ENCODE data around the gene TMEM72.

The TMEM72 gene

DNA sequence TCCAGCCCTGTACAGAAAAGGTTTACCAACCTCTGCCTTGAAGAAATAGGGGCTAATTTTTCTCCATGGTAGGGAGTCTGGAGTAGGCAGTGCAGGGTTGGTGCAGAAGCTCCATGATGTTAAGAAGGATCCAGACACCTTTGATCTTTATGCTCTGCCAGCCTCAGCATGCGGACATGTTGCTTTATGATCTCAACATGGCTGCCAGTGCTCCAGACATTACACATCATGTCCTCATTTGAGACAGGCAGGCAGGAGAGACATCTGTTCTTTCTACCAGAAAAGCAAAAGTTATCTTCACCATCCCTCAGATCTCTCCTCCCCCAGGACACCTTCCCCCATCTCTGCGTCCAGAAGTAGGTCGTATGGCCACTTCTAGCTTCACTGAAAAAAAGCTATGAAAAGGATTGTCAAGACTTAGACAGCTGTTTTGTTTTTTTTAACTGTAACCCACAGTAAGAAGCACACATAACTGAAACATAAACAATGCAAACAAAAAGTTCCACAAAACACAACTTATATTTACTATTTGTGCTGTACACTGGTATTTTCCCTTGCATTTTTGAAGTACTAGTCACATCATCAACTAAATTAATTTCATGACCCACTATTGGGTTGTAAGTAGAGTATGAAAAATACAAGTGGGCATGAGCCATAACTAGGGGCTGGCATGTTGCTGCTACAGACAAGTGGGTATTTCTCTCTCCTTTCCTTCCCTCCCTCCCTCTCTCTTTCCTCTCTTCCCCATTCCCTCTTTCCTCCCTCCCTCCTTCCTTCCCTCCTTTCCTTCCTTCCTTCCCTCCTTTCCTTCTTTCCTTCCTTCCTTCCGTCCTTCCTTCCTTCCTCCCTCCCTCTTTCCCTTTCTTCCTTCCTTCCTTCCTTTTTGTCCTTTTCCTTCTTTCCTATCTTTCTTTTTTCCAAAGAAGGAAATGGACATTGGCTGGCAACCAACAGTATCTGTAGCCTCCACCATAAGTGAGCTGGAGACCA, 45.9 kb downstream of the TMEM72 start:
- no peak for DNase-seq

DNA sequence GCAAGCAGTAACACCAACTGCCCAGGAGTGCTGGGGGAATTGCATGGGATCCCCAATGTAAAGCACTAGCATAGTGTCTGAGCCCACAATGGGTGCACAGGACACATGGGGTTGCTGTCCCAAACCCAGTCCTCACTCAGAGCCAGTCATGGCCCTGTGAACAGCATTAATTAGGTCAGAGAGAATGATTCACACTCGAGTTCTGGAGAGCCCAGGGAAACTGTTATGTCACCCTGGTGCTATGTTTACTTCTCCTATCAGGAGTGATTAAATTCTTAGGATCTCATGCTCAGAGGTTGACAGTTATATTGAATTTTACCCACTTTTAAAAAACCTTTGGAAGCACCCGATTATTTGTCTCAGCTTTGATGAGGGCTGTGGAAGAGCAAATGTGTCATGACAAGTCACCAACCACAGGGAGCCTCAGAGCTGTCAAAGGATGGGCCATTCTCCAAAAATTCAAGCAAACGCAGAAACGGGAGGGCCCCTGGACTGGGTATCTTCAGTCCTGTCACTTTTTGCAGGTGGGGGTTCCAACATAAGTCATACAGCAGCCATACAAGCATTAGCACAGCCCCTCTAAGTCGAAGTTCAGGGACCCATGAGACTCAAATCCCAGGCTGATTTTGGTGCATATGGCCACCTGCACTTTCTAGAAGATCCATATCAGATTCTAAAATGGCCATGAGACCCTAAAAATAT, 47.2 kb downstream of the TMEM72 start:
- DNase-seq, result no peak

- no peak for DNase-seq
Observed at GRCh38 chr10:44958898-44959246, 47.7 kb downstream of the TMEM72 start.

GRCh38 chr10:44959247-44960087, 48.3 kb downstream of the TMEM72 start, which contains the start of gene RASSF4:
Gene RASSF4, plus strand, starts transcription at chr10:44959802. Its CDS starts 10,401 bp downstream, at chr10:44970203.
- peak; percentile 77 for DNase-seq

GRCh38 chr10:44960088-44960460, 48.9 kb downstream of the TMEM72 start:
- no peak for DNase-seq

- DNase-seq, result no peak
Observed at GRCh38 chr10:44960482-44961229, 49.5 kb downstream of the TMEM72 start.

DNA sequence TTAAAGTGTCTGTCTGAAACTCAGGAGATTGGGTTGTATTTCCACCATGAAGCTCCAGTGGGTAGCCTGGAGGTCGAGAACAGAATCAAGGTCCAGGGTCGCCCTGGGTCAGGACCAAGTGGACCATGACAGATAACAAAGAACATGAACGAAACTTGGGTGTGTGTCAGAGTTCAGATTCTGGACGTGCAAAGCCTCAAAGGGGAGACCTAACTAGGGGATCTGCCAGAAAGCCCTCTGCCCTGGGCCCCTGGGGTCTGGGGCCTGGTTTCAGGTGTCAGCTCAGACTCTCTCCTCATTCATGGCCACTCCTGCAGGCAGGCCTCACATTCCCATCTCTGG, 50.1 kb downstream of the TMEM72 start:
- no peak for DNase-seq

GRCh38 chr10:44961931-44962750, 51.0 kb downstream of the TMEM72 start:
- no peak for DNase-seq

- DNase-seq, result no peak
Observed at GRCh38 chr10:44962870-44963738, 52.0 kb downstream of the TMEM72 start.

DNA sequence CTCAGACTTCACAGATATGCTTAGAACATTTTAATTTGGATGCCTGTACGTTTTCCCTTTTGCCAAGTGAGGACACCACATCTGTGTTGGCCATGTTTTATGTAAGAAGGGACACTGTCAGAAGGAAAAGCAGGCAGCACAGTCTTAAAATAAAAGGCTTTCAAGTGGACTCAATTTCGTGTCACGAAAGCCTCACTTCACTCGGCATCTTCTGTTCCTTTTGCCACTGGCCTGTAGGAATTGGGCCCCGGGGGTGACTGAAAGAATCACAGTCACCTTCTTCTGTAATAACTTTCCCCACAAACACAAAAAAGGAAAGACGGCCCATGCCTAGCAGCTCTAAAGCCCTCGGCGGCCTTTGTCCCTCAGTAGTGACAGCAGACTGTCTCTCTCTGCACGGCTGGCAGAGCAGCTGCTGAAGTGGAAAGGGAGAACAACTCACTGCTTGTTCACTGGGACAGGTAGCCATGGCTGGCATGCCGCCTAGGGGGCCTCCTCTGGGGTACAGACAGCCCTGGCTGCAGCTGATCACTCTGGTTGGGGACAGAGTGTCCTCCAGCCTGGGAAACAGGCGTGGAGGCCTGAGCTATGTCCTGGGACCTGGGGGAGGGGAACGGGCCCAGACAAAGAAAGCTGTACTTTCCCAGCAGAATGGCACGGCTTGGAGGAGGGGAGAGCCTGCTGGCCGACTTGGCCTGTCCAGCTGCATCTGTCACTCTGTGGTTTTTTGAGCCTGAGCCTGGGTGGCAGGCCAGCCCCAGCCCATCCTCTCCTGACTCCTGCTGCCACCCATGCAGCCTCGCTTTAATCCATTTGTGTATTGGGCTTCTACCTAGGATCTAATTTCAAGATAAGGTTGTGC, 52.9 kb downstream of the TMEM72 start:
- no peak for DNase-seq

GRCh38 chr10:44965104-44965503, 54.0 kb downstream of the TMEM72 start:
- no peak for DNase-seq

DNA sequence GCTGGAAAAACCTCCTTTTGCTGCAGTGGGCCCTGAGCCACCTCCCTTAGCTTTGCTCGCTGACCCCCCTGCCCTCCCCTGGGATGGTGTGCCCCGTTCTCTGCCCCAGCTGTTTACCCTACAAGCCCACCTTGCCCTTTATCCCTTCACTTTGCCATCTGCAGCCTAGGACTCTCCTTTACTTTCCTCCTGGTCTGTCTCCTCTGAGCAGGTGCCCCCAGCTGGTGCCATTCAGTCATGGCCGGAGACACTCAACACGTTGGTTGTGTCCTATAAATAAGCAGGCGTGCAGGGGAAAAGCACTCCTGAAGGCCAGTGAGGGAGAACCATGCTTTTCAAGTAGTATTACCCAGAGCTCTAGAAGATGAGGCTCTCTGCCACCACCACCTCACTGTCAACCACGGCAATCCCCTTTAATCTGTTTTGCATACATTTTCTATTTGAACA, 54.5 kb downstream of the TMEM72 start:
- no peak for DNase-seq

GRCh38 chr10:44966129-44966815, 55.1 kb downstream of the TMEM72 start:
- no peak for DNase-seq

GRCh38 chr10:44966816-44967509, 55.8 kb downstream of the TMEM72 start:
- DNase-seq, result no peak

GRCh38 chr10:44967616-44968015, 56.5 kb downstream of the TMEM72 start:
- no peak for DNase-seq

DNA sequence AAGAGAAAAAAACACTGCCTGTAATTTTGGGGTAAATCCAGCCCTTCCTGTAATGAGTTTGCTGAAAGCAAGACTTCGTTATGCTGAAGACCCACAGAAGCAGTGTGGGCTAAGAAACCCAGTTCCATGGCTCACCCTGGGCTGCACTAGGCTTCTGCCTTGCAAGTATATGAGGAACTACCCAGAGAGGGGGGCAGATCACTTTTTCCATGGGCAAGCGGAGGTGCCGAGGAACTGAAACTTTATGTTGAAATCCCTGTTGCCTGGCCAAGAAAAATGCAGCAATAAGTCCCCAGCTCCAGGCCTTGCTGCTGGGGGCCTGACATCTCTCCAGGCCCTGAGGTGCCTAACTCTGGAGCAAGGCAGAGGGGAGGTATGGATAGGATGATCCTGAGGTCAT, 57.0 kb downstream of the TMEM72 start:
- DNase-seq, result peak; percentile 50

DNA sequence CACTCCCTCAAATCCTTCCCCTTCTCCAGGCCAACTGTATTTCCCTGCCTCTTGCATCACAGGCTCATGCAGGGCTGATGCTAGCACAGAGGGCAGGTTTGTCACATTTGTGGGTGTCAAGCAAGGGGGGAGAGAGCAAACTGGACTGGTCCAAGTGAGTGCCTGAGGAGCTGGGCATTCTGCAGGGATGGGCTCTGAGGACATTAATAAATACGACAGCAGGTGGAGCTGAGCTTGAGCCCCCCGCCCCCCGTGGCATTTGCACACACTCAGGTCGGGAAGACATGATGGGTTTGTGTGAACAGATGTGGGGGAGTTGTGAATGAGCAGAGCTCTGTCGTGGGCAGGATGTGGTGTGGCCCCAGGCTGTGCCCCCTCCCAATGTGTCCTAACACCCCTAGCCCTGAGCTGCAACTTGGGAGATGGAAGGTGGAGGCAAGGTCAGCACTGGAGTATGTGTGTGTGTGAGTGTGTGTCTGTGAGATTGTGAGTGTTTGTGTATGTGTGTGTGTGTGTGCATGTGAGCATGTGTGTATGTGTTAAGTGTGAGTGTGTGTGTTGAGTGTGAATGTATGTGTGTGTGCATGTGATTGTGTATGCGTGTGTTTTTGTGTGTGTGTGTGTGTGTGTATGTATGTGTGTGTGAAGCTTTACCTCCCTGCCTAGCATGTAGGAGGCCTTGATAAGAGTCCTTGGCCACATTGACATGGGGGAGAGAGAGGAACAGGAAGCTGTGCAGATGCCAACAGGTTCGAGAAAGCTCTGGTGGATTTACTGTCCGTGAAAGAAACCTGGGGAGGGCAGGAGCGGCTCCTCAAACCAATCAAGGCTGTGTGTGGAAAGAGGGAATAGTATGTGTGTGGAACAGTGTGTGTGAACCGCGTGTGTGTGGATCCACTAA, 57.6 kb downstream of the TMEM72 start:
- DNase-seq, result peak; percentile 24

All from GDM1 (cell line).